Measurements from ENCODE around the gene MTA1. TPM values are rescaled to one million over a fixed set of nuclear protein-coding genes. Genes with fewer than 3 reads are reported as not detected.

Gene MTA1
- total and polyA plus RNA-seq, 2 donors (not counting 1 experiment from before 2014, with no cell fraction given) = 137 to 147 TPM

DNA sequence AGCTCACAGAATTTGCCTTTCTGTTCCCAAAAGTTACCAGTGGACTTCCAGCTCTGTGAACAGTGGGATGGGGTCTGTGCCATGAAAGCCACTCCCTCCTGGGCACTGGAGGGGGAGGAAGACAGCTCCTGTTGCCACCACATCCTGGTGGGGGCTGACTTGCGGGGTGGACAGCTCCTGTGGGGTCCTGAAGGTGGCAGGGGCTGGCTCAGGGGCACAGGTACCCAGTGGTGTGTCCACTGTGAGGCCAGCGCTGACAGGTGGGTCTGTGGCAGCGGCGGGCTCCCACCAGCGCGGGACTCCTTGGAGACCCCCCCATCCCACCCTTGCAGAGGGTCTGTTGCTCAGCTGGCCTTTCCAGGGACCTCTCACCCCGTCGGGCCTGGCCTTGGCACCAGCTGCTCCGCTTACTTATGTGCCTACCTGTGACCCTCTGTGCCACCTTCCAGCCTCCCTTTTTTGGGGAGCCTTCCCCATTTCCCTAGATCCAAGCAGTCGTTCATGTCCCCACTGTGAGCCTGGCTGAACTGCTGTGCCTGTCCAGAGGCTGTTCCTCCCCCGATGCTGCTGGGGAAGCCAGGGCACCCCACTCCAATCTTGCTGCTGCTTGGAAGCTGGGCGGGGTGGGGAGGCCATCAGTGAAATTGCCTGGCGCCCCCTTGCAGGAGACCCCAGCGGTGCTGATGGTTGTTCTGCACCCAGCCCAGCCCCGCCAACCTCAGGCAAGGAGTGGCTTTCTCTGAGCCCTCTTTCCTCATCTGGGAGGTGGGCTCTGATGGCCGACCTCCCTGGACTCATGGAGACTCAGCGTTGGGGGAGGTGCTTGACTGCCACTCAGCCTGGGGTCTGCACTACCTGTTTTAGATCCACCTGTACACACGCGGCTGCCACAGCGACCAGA, 73.6 kb downstream of the MTA1 start:
- WGBS (ENCODE audit: insufficient coverage) = 92% methylated on average over 20 of the region's 20 CpGs
- Mint-ChIP-seq H3K4me3 (peak overlapping the region; percentile 52), H3K4me1 (peaks cover 19% of the 10 kb centered on the region), H3K9me3 (ENCODE audit: insufficient read depth) (no peaks in the 10 kb centered on the region), H3K27ac (no peak overlapping the region), H3K27me3 (no peaks in the 10 kb centered on the region)
- no peak overlapping the region for H3K4me3 ChIP-seq (ENCODE audit: control extremely low read depth in 1 of 5, extremely low read depth in 1 of 5, insufficient read depth in 1 of 5, low read depth in 2 of 5, low read length in 4 of 5)
- CTCF ChIA-PET = interaction anchor here (1.9 to 4.5 kb wide), 3 partner anchors 14 to 123 kb away, joined by 7 to 121 read pairs (median 7); no protein-coding TSS in a partner anchor
- H3K9ac ChIP-seq (ENCODE audit: low read length) = no peak overlapping the region
- no peak overlapping the region for H2AFZ ChIP-seq (ENCODE audit: insufficient read depth, low read depth, low read length, poor library complexity, severe bottlenecking)
- peaks cover 0 to 9% of the 10 kb centered on the region in 2 experiments for H3K36me3 ChIP-seq (replicated peaks in 1 of 2; ENCODE audit: control extremely low read depth in 1 of 2, control insufficient read depth in 1 of 2, extremely low read depth in 1 of 2, insufficient read depth in 2 of 2, low read length in 1 of 2)
- TF ChIP-seq, protein P1, sequence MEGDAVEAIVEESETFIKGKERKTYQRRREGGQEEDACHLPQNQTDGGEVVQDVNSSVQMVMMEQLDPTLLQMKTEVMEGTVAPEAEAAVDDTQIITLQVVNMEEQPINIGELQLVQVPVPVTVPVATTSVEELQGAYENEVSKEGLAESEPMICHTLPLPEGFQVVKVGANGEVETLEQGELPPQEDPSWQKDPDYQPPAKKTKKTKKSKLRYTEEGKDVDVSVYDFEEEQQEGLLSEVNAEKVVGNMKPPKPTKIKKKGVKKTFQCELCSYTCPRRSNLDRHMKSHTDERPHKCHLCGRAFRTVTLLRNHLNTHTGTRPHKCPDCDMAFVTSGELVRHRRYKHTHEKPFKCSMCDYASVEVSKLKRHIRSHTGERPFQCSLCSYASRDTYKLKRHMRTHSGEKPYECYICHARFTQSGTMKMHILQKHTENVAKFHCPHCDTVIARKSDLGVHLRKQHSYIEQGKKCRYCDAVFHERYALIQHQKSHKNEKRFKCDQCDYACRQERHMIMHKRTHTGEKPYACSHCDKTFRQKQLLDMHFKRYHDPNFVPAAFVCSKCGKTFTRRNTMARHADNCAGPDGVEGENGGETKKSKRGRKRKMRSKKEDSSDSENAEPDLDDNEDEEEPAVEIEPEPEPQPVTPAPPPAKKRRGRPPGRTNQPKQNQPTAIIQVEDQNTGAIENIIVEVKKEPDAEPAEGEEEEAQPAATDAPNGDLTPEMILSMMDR (IDR thresholded peaks at IDR 0.05) = no peak
- no peak for TF ChIP-seq EZH2 (IDR thresholded peaks at IDR 0.05; ENCODE audit: borderline replicate concordance, insufficient read depth, low read depth, low read length, poor library complexity, severe bottlenecking)
- H3K27me3 ChIP-seq (replicated peaks in 1 of 4; ENCODE audit: control extremely low read depth in 1 of 4, control insufficient read depth in 3 of 4, insufficient read depth in 4 of 4, low read length in 3 of 4) = no peaks in the 10 kb centered on the region
- no peaks in the 10 kb centered on the region for H3K9me3 ChIP-seq (ENCODE audit: control extremely low read depth in 1 of 3, control insufficient read depth in 2 of 3, insufficient read depth in 1 of 3, low read length in 2 of 3)
- POLR2A ChIA-PET = no interaction called here
- peaks cover 9% of the 10 kb centered on the region for H3K79me2 ChIP-seq (ENCODE audit: control insufficient read depth, insufficient read depth, low read length)
- intact Hi-C loops (cut with micrococcal nuclease) = loop anchor here (5.0 kb wide), 2 partner anchors 291 to 401 kb away; no protein-coding TSS in a partner anchor
- H3K27ac ChIP-seq (ENCODE audit: low read length in 2 of 2) = no peak overlapping the region
- H4K20me1 ChIP-seq (ENCODE audit: control insufficient read depth, insufficient read depth, low read length, poor library complexity, severe bottlenecking) = peaks cover 21% of the 10 kb centered on the region
- no peak for ATAC-seq (ENCODE audit: low read depth)
- peak; percentile 44 for DNase-seq
- H3K4me1 ChIP-seq (ENCODE audit: control insufficient read depth in 2 of 2, insufficient read depth in 2 of 2, low read length in 2 of 2) = peaks cover 19 to 30% of the 10 kb centered on the region in 2 donors
- no peak overlapping the region for H3K4me2 ChIP-seq (replicated peaks; ENCODE audit: low read depth, low read length, poor library complexity, severe bottlenecking)
